ENCODE data around the gene ANXA6.

Gene ANXA6

GRCh38 chr5:151146061-151146460, 11.5 kb downstream of the ANXA6 start:
- H3K9me3 ChIP-seq: no peaks in the 10 kb centered on the region
- H3K9ac ChIP-seq: no peak overlapping the region
- H3K27ac ChIP-seq: no peak overlapping the region
- no peak overlapping the region for H3K4me3 ChIP-seq
- no peak for TF ChIP-seq Cebpa-rat (IDR thresholded peaks at IDR 0.05)
- peaks cover 47% of the 10 kb centered on the region for H3K4me1 ChIP-seq
- no peaks in the 10 kb centered on the region for H3K27me3 ChIP-seq
- peaks cover 31% of the 10 kb centered on the region for H4K20me1 ChIP-seq
- no peak overlapping the region for H3K4me2 ChIP-seq
- peaks cover 55% of the 10 kb centered on the region for H3K36me3 ChIP-seq

- Histone ChIP-seq H3K4me3 (no peak overlapping the region), H3K9ac (no peak overlapping the region), H3K9me3 (no peaks in the 10 kb centered on the region), H3K27me3 (no peaks in the 10 kb centered on the region), H3K4me2 (no peak overlapping the region), H3K36me3 (peaks cover 65% of the 10 kb centered on the region), H4K20me1 (peaks cover 42% of the 10 kb centered on the region), H3K27ac (no peak overlapping the region), H3K4me1 (peaks cover 40% of the 10 kb centered on the region)
- TF ChIP-seq Cebpa-rat (IDR thresholded peaks at IDR 0.05): no peak
These were observed 12.7 kb downstream of the ANXA6 start for GRCh38 chr5:151144922-151145321.

- Histone ChIP-seq H3K4me1 (peaks cover 34% of the 10 kb centered on the region), H3K36me3 (peaks cover 72% of the 10 kb centered on the region), H3K4me2 (no peak overlapping the region), H3K27me3 (no peaks in the 10 kb centered on the region), H3K27ac (no peak overlapping the region), H3K9me3 (no peaks in the 10 kb centered on the region), H3K9ac (no peak overlapping the region), H4K20me1 (peaks cover 43% of the 10 kb centered on the region), H3K4me3 (no peak overlapping the region)
- no peak for TF ChIP-seq Cebpa-rat (IDR thresholded peaks at IDR 0.05)
These were observed 13.3 kb downstream of the ANXA6 start for GRCh38 chr5:151144275-151144674.

DNA sequence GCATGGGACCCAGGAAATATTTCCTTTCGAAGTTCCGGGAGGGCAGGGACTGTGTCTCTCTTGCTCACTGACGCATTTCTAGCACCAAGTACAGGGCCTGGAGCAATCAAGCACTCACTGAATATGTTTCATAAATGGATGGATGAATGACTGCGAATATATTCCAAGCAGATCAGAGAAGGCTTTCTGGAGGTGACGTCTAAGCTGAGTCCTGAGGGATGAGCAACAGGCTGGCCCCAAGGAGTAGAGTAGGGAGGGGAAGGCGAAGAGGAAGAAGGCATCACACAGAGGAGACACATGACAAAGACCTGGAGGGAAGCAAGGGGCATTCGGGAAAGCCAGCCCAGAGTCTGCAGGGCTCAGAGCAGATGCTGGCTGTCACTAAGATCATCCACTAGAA, 13.9 kb downstream of the ANXA6 start:
- H3K9me3 ChIP-seq: no peaks in the 10 kb centered on the region
- no peak for TF ChIP-seq Cebpa-rat (IDR thresholded peaks at IDR 0.05)
- no peak overlapping the region for H3K9ac ChIP-seq
- H3K27ac ChIP-seq: no peak overlapping the region
- H3K4me3 ChIP-seq: no peak overlapping the region
- H3K4me2 ChIP-seq: no peak overlapping the region
- peaks cover 43% of the 10 kb centered on the region for H4K20me1 ChIP-seq
- H3K27me3 ChIP-seq: no peaks in the 10 kb centered on the region
- H3K4me1 ChIP-seq: peaks cover 27% of the 10 kb centered on the region
- H3K36me3 ChIP-seq: peaks cover 78% of the 10 kb centered on the region

DNA sequence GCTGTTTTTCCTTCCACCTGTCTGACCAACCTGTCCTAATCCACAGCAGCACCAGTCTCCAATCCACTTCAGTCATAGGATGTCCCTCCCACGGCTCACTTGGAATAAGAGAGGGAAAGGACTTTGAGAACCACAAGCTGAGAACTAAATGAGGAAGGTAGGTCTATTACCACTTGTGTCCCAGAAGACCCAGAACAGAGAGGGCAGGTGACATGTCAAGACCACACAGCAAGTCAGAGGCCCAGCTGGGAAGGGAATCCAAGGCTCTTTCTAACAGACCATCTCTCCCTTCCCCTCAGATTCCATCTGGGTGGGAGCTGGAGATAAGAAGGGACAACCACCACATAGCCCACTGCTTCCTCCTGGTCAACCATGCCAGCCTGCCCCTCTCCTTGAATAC, 14.6 kb downstream of the ANXA6 start:
- no peak overlapping the region for H3K9ac ChIP-seq
- H3K27ac ChIP-seq: no peak overlapping the region

GRCh38 chr5:151141535-151141934, 16.0 kb downstream of the ANXA6 start:
- no peaks in the 10 kb centered on the region for H3K27me3 ChIP-seq
- H4K20me1 ChIP-seq: peaks cover 43% of the 10 kb centered on the region
- peak overlapping the region; percentile 81 for H3K4me2 ChIP-seq
- H3K4me1 ChIP-seq: peaks cover 26% of the 10 kb centered on the region
- peaks cover 82% of the 10 kb centered on the region for H3K36me3 ChIP-seq
- no peak for TF ChIP-seq Cebpa-rat (IDR thresholded peaks at IDR 0.05)
- no peaks in the 10 kb centered on the region for H3K9me3 ChIP-seq
- peak overlapping the region; percentile 37; the same call in 1 of the 2 replicates for H3K27ac ChIP-seq
- H3K9ac ChIP-seq: peak overlapping the region; percentile 17
- H3K4me3 ChIP-seq: no peak overlapping the region

More for the DNA sequence above, 14.6 kb downstream of the ANXA6 start:
- no peaks in the 10 kb centered on the region for H3K27me3 ChIP-seq
- peaks cover 26% of the 10 kb centered on the region for H3K4me1 ChIP-seq
- H3K9me3 ChIP-seq: no peaks in the 10 kb centered on the region
- TF ChIP-seq Cebpa-rat (IDR thresholded peaks at IDR 0.05): no peak
- no peak overlapping the region for H3K4me3 ChIP-seq
- peaks cover 82% of the 10 kb centered on the region for H3K36me3 ChIP-seq
- H3K4me2 ChIP-seq: peak overlapping the region; percentile 1; the same call in 1 of the 2 replicates
- peaks cover 43% of the 10 kb centered on the region for H4K20me1 ChIP-seq

GRCh38 chr5:151140686-151141459, 16.7 kb downstream of the ANXA6 start:
- peaks cover 43% of the 10 kb centered on the region for H4K20me1 ChIP-seq
- peaks cover 83% of the 10 kb centered on the region for H3K36me3 ChIP-seq
- H3K27ac ChIP-seq: no peak overlapping the region

GRCh38 chr5:151139646-151140045, 17.9 kb downstream of the ANXA6 start:
- H3K4me3 ChIP-seq: no peak overlapping the region
- TF ChIP-seq Cebpa-rat (IDR thresholded peaks at IDR 0.05): no peak
- no peak overlapping the region for H3K4me2 ChIP-seq
- peaks cover 41% of the 10 kb centered on the region for H4K20me1 ChIP-seq
- peaks cover 83% of the 10 kb centered on the region for H3K36me3 ChIP-seq
- H3K9me3 ChIP-seq: no peaks in the 10 kb centered on the region
- H3K27ac ChIP-seq: no peak overlapping the region
- H3K4me1 ChIP-seq: peaks cover 26% of the 10 kb centered on the region
- no peak overlapping the region for H3K9ac ChIP-seq
- H3K27me3 ChIP-seq: no peaks in the 10 kb centered on the region

More at GRCh38 chr5:151140686-151141459, 16.7 kb downstream of the ANXA6 start:
- TF ChIP-seq Cebpa-rat (IDR thresholded peaks at IDR 0.05): no peak
- no peaks in the 10 kb centered on the region for H3K27me3 ChIP-seq
- H3K9me3 ChIP-seq: no peaks in the 10 kb centered on the region
- peak overlapping the region; percentile 17 for H3K9ac ChIP-seq
- peaks cover 26% of the 10 kb centered on the region for H3K4me1 ChIP-seq
- H3K4me2 ChIP-seq: peak overlapping the region; percentile 81
- H3K4me3 ChIP-seq: no peak overlapping the region

GRCh38 chr5:151139015-151139414, 18.6 kb downstream of the ANXA6 start:
- no peak overlapping the region for H3K4me3 ChIP-seq
- H4K20me1 ChIP-seq: peaks cover 36% of the 10 kb centered on the region
- peaks cover 83% of the 10 kb centered on the region for H3K36me3 ChIP-seq
- no peak overlapping the region for H3K4me2 ChIP-seq
- H3K27ac ChIP-seq: no peak overlapping the region
- no peak for TF ChIP-seq Cebpa-rat (IDR thresholded peaks at IDR 0.05)
- H3K4me1 ChIP-seq: peaks cover 26% of the 10 kb centered on the region
- H3K9me3 ChIP-seq: no peaks in the 10 kb centered on the region
- H3K27me3 ChIP-seq: no peaks in the 10 kb centered on the region
- no peak overlapping the region for H3K9ac ChIP-seq

DNA sequence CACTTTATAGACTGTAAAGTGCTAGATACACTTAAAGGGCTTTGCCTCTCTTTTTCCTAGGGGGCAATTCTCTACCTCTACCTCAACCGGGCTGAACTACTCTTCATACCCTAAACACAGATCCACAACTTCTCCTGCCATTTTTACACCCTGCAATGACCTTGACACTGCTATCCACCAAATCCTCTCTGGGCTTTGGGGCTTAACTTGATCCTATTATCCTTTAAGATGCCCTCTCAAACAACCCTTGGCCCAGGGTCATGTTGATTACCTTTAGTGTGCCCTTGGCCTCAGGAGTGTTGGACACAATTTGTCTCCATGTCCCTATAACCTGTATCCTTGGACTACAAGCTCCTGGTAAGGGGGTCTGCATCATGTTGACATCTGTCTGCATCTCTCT, 19.5 kb downstream of the ANXA6 start:
- Histone ChIP-seq H3K4me1 (peaks cover 25% of the 10 kb centered on the region), H3K36me3 (peaks cover 84% of the 10 kb centered on the region)

More for the DNA sequence above, 19.5 kb downstream of the ANXA6 start:
- no peak overlapping the region for H3K9ac ChIP-seq
- no peak overlapping the region for H3K4me2 ChIP-seq
- peaks cover 32% of the 10 kb centered on the region for H4K20me1 ChIP-seq
- no peaks in the 10 kb centered on the region for H3K27me3 ChIP-seq
- H3K4me3 ChIP-seq: no peak overlapping the region
- TF ChIP-seq Cebpa-rat (IDR thresholded peaks at IDR 0.05): no peak
- no peaks in the 10 kb centered on the region for H3K9me3 ChIP-seq
- no peak overlapping the region for H3K27ac ChIP-seq

Measured in BLaER1 (cell line).